G401 (cell line): Measurements from ENCODE around the gene SIK2. TPM values are rescaled to one million over a fixed set of nuclear protein-coding genes. Genes with fewer than 3 reads are reported as not detected.
A peak's percentile ranks its signal among the peaks of the same experiment; 100 is the strongest.

Source experiments
- DNase-seq: peaks from one replicate; pipeline ENCODE4 v3.0.0-alpha.2; 2015; ENCODE audit warnings: low spot score
- in situ Hi-C: cut with HindIII; loops from 2 replicates; pipeline ENCODE4 v1.10.0; 2016; ENCODE audit warnings: low sequenced_read_pairs, mixed read lengths
- total RNA-seq: library from RNA; depleted of rRNA; stranded (reverse); fragments of >200 nt; shearing (Covaris generic); gene quantifications from 2 replicates; pipeline ENCODE4 v1.2.3, GENCODE V29; 2014

SIK2 gene
- total RNA-seq, 1 experiment from 2014 or later, result 53.1 TPM

- in situ Hi-C loops, result no loop called here
- DNase-seq, result peak; percentile 93
These were observed 133.2 kb downstream of the SIK2 start for GRCh38 chr11:111735262-111736116.

DNA sequence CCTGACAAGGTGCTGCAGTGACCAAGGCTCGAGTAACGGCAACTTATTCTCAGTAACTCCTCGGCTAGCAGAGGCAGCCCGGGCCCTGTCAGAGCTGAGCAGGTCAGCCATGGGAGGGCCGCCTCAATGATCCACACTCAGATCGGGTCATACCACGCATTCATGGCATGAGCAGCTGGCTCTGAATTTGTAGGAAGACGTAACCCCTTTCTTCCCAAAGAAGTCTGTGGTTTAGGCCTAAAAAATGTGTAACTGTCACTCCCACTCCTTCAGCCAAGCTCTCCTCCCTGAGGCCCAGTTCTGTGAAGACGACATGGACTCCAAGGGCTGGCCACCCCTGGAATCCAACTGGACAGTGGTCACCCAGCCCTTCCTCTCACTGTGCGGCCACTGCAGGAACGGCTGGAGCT lies 133.9 kb downstream of the SIK2 start:
- no peak for DNase-seq
- in situ Hi-C loops, result no loop called here

GRCh38 chr11:111736621-111737443 lies 134.6 kb downstream of the SIK2 start:
- peak; percentile 66 for DNase-seq
- in situ Hi-C loops, result no loop called here

DNA sequence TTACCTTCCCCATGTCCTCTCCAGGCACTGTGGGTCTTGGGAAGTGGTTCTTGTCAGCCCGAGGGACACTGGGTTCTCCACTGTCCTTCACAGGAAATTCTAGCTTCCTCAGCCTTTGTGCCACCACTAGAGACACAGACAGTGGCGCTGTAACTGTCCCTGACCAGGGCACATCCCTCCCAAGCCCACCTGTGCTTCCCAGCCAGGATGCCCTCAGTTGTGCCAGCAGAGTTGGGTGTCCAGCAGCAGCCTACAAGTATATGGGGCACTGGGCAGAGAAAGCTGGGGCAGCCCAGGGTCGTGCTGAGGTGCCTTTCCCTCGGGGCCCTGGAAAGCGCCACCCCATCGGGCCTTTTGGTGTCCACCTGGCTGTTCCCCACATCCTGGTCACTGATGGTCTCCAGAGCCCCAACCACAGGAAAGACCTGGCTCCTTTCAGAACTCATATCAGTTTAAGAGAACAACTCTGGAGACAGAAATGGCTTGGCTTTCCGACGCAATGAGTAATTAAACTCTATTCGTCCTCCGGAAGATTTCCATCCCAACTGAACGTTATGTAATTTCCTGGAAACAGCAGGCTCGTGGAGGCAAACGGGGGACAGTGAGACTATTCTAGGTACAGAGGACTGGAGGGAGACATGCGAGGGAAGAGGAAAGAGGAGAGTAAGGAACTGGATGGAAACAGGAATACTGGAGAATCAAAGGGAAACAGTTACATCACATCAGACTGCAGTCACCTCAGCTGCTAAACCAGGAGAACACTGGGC lies 135.4 kb downstream of the SIK2 start:
- peak; percentile 46 for DNase-seq
- in situ Hi-C loops, result no loop called here

- no peak for DNase-seq
- in situ Hi-C loops, result no loop called here
These were observed 137.1 kb downstream of the SIK2 start for GRCh38 chr11:111739299-111739698.

- no peak for DNase-seq
- in situ Hi-C loops, result no loop called here
These were observed 139.5 kb downstream of the SIK2 start for GRCh38 chr11:111741751-111742150.

- DNase-seq, result no peak
- in situ Hi-C loops, result no loop called here
These were observed 141.5 kb downstream of the SIK2 start for GRCh38 chr11:111743700-111744099.

GRCh38 chr11:111745719-111746504 lies 143.7 kb downstream of the SIK2 start:
- DNase-seq, result no peak
- in situ Hi-C loops, result no loop called here

GRCh38 chr11:111748035-111748804 lies 146.0 kb downstream of the SIK2 start:
- peak; percentile 45 for DNase-seq

DNA sequence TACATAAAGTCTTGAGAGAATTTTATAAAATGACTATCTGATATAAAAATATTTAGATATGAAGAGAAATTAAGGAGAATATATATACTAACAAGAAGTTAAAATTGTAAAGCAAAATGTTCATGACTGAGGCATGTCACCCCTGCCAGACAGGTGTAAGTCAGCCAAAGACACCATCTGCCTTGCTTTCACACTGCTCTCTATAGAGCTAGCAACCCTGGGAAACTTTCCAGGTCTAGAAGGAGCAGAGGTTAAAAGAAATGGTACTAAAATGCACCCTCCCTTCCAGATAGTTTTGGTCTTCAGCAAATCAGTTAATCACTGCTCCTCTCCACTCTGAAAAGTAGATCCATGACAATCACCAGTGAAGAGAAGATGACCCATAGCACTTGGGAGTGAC lies 147.4 kb downstream of the SIK2 start:
- DNase-seq, result peak; percentile 94
- in situ Hi-C loops, result no loop called here

More at GRCh38 chr11:111748035-111748804, 146.0 kb downstream of the SIK2 start:
- in situ Hi-C loops, result no loop called here

DNA sequence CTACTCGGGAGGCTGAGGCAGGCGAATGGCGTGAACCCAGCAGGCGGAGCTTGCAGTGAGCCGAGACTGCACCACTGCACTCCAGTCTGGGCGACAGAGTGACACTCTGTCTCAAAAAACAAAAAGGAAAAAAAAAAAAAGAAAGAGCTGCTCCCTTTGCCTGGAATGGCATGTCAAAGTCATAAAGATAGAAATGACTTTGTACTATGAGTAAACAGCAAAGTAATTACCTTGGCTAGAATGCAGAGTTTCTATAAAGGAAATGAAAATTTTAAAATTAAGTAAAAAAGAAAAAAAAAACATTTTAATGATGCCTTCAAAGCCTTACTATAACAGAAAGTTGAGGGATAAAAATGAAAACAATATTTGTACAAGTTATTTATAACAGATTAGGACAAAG lies 153.8 kb downstream of the SIK2 start:
- in situ Hi-C loops, result no loop called here

DNA sequence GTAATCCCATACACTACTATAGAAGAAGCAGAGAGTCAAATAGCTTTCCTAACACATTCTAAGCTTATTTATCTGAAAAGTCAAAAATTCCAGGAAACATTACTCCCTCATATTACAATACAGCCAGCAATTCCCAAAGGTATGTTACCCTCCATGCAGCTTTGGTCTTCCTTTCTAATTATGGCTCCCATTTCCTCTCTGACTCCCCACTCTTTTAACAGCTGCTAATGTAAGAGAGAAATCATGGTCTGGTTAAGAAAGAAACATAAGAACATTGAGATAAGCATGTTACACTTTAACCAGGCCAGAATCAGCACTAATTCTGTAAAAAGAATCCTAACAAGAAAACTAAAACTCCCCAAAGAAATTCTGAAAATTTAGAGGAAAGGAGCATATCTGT lies 157.1 kb downstream of the SIK2 start:
- in situ Hi-C loops, result no loop called here
- DNase-seq, result no peak

More for the DNA sequence above, 153.8 kb downstream of the SIK2 start:
- DNase-seq, result no peak

DNA sequence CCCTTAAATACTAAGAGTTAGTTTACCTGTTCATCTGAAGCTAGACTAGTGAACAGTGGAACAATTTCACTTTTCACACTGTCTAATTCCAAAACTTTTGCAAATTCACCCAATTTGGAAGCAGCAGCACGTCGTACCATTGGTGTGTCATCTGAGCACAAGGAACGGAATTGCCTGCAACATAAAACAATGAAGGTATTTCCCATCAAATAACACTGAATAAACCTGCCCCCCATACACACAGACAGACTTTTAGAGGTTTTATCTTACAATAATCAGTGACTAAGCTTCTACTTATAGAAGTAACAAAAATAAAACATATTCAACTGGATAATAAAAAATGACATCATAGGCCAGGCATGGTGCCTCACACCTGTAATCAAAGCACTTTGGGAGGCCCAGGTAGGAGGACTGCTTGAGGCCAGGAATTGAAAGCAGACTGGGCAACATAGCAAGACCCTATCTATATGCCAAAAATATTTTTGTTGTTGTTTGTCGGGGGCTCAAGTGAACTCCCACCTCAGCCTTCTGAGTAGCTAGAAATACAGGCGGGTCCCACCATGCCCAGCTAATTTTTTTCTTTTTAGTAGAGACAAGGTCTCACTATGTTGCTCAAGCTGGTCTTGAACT lies 157.6 kb downstream of the SIK2 start:
- in situ Hi-C loops, result no loop called here
- no peak for DNase-seq

DNA sequence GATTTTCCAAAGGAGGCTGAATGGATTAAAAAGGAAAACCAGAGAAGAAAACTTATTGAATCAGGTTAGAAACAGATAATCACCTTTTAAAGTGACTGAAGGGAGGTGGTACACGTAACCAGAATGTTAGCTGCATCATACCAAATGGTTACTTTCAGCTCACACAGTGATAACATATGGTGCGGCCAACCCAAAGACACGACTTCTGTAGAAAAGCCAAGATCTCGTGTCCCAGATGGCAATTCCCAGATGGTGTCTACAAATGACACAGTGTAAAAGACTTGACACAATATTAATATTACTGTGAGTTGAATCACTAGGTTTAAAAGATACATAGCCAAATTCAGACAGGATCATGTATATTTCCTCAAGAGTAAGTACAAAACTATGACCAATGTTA lies 158.8 kb downstream of the SIK2 start:
- DNase-seq, result peak; percentile 97
- in situ Hi-C loops, result no loop called here

- in situ Hi-C loops, result no loop called here
- no peak for DNase-seq
These were observed 160.3 kb downstream of the SIK2 start for GRCh38 chr11:111762526-111762925.

DNA sequence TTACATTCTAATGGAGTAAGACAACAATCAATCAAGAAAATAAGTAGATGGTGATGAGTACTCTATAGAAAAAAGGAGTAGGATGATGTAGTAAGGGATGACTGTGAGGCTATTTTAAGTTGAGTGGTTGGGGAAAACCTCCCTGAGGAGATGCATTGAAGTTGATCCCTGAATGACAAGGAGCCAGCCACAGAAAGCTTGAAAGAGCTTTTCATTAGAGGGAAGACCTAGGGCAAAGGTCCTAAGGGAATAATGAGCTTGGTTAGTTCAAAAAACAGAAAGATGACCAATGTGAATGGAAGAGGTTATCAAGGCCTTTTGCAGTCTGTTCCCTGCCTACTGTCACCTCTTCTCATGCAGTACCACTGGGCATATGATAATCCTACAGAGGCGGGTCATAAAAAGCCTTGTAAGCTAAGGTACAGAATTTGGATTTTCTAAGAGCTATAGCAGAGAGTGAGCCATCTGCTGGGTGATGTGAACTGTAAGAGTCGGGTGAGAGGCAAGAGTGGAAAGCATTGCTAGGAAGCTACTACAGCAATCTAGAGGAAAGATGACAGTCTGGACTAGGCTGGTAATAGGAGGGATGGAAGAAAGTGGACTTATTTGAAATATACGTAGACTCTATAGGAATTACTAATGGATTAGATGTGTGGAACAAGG lies 160.9 kb downstream of the SIK2 start:
- in situ Hi-C loops, result no loop called here
- DNase-seq, result peak; percentile 81

DNA sequence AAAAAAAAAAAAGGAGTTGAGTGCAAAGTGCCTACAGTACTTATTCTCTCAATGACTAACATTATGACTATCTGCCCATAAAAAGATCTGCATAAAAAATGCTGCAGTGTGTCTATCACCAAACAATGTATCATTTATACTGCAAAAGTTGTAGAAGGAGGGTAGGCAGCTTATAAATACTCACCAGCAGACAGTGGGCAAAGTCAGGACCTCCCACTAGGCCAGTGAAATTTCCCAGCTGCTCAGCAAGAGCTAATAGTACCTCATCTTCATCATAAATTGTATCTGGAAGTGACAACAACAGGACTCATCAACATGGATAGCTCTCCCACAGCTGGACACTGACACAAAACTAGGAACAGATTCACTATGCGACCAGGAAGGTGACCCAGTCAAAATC lies 162.4 kb downstream of the SIK2 start:
- in situ Hi-C loops, result no loop called here
- no peak for DNase-seq
